GM23248 (cell line): ENCODE results near the gene NKAIN2.

Experiments used
- EZH2 ChIP-seq: fragments of 200-600 bp; sonication (generic); IDR thresholded peaks from 2 replicates; pipeline ENCODE4 v1.6.1; 2018; ENCODE audit warnings: antibody characterized with exemption, mild to moderate bottlenecking; ENCODE audit not compliant: insufficient read depth, poor library complexity, severe bottlenecking
- EZH2phosphoT487 ChIP-seq: fragments of 200-600 bp; sonication (generic); IDR thresholded peaks from 2 replicates; pipeline ENCODE4 v1.6.1; 2018; ENCODE audit warnings: antibody characterized with exemption, moderate library complexity, mild to moderate bottlenecking, low read depth; ENCODE audit not compliant: insufficient read depth

DNA sequence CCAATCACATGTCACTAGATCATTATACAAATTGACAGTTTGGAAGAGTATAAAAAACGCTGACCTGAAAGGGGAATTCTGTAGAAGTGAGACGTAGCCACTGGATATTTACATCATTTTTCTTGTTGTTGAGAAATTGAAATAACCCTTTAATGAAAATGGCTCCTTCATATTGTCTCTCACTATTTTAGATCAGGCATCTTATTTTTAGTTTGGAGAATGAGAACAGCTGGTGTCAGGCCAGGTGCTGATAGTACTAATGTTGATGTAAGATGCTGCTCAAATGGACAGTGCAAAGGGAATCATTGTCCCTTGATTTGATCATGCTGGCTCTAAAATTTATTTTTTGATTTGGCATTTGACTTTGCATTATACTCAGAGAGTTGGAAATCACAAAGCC is 17.4 kb downstream of the NKAIN2 start:
- TF ChIP-seq EZH2phosphoT487 (no peak), EZH2 (no peak)
